Mucosa of descending colon (tissue), 3 donors: ENCODE measurements around the gene ARHGAP42. TPM values are rescaled to one million over a fixed set of nuclear protein-coding genes. Genes with fewer than 3 reads are reported as not detected.

Experiments used
- ATAC-seq: fragments of 200-7000 bp; cut with Tn5 transposase; one replicate; pipeline ENCODE4 v1.9.1; 2020; ENCODE audit warnings: mild to moderate bottlenecking, moderate library complexity
- DNase-seq, 3 donors: peaks; one replicate each; pipeline ENCODE4 v3.0.0-alpha.2; 2020
- H3K36me3 ChIP-seq: fragments of 200-600 bp; one replicate; pipeline ENCODE4 v1.8.0; 2021; ENCODE audit warnings: low read depth, mild to moderate bottlenecking
- H3K4me1 ChIP-seq: fragments of 200-600 bp; one replicate; pipeline ENCODE4 v1.8.0; 2021; ENCODE audit warnings: low read depth, mild to moderate bottlenecking
- H3K4me3 ChIP-seq: fragments of 200-600 bp; one replicate; pipeline ENCODE4 v1.8.0; 2021; ENCODE audit warnings: mild to moderate bottlenecking
- H3K9me3 ChIP-seq: fragments of 200-600 bp; one replicate; pipeline ENCODE4 v1.8.0; 2021; ENCODE audit warnings: mild to moderate bottlenecking
- CTCF ChIP-seq: fragments of 200-600 bp; IDR thresholded peaks from one replicate; pipeline ENCODE4 v1.8.0; 2022; ENCODE audit warnings: antibody characterized with exemption, mild to moderate bottlenecking
- intact Hi-C, 2 donors: fragments of 100-400 bp; cut with DNase I in 1 of 2; cut with micrococcal nuclease in 1 of 2; formaldehyde crosslinking; loops; one replicate each; pipeline versions ENCODE4 v1.11.0 to v1.11.1; 2022; cut with DNase I, micrococcal nuclease
- total RNA-seq, 3 donors: library from RNA; stranded (reverse); fragmentation: NEBNext Ultra II Directional in 2 of 3; extraction: Animal tissue kit (Norgen Biotek cat#: 25700) in 2 of 3; gene quantifications; one replicate each; pipeline versions ENCODE4 v1.2.1 to v1.2.4, GENCODE V29; 2021 to 2023
- donor health status: DM: no; HTN: no; CAD: no; lungs with moderate emphysema.
- donor health status: DM: no; HTN: no; CAD: no.
- donor health status: DM: no; HTN: yes; CAD: no.

Gene ARHGAP42
- total RNA-seq, 3 donors from 2014 or later: 17.6 to 38.9 (median 18.8) TPM

- H3K4me3 ChIP-seq: no peak overlapping the region
- intact Hi-C loops: no loop called here
- no peaks in the 10 kb centered on the region for H3K4me1 ChIP-seq
Measured at GRCh38 chr11:100801225-100801999, 114.3 kb downstream of the ARHGAP42 start.

GRCh38 chr11:100805506-100806199 is 118.6 kb downstream of the ARHGAP42 start:
- no peaks in the 10 kb centered on the region for H3K4me1 ChIP-seq
- intact Hi-C loops: no loop called here
- no peaks in the 10 kb centered on the region for H3K36me3 ChIP-seq
- no peak for ATAC-seq
- no peaks in the 10 kb centered on the region for H3K9me3 ChIP-seq
- no peak overlapping the region for H3K4me3 ChIP-seq
- no peak for TF ChIP-seq CTCF
- no peak for DNase-seq

More at GRCh38 chr11:100801225-100801999, 114.3 kb downstream of the ARHGAP42 start:
- H3K36me3 ChIP-seq: no peaks in the 10 kb centered on the region
- ATAC-seq: no peak
- no peak for DNase-seq
- no peak for TF ChIP-seq CTCF
- H3K9me3 ChIP-seq: no peaks in the 10 kb centered on the region

GRCh38 chr11:100806296-100806695 is 119.2 kb downstream of the ARHGAP42 start:
- ATAC-seq: no peak
- TF ChIP-seq CTCF: no peak
- Histone ChIP-seq H3K36me3 (no peaks in the 10 kb centered on the region), H3K9me3 (no peaks in the 10 kb centered on the region), H3K4me1 (no peaks in the 10 kb centered on the region), H3K4me3 (no peak overlapping the region)
- intact Hi-C loops: no loop called here
- DNase-seq: no peak

GRCh38 chr11:100808904-100809491 is 121.9 kb downstream of the ARHGAP42 start:
- no peaks in the 10 kb centered on the region for H3K9me3 ChIP-seq
- no peaks in the 10 kb centered on the region for H3K36me3 ChIP-seq
- TF ChIP-seq CTCF: no peak
- ATAC-seq (no peak), DNase-seq (no peak)
- no peaks in the 10 kb centered on the region for H3K4me1 ChIP-seq
- intact Hi-C loops: no loop called here
- no peak overlapping the region for H3K4me3 ChIP-seq

- TF ChIP-seq CTCF: no peak
- intact Hi-C loops: no loop called here
Measured at GRCh38 chr11:100810146-100810545, 123.1 kb downstream of the ARHGAP42 start.

More at GRCh38 chr11:100810146-100810545, 123.1 kb downstream of the ARHGAP42 start:
- no peaks in the 10 kb centered on the region for H3K4me1 ChIP-seq
- H3K4me3 ChIP-seq: no peak overlapping the region
- ATAC-seq (no peak), DNase-seq (no peak)
- H3K9me3 ChIP-seq: no peaks in the 10 kb centered on the region
- H3K36me3 ChIP-seq: no peaks in the 10 kb centered on the region
